Endothelial cell of umbilical vein (primary cell): Measurements from ENCODE around the gene GRIN3B. TPM values are rescaled to one million over a fixed set of nuclear protein-coding genes. Genes with fewer than 3 reads are reported as not detected.

Experiments used
- BruUV-seq: library from RNA; stranded (reverse); fragments of 400-500 nt; replicated peaks from 2 replicates; lab custom pipeline; 2021; lab: Mats Ljungman, UMichigan
- CTCF ChIA-PET: fragments of 300-600, 350-600 bp; sonication (Branson Sonifier 250); formaldehyde crosslinking; loops from one replicate; lab custom pipeline; 2021; ENCODE audit warnings: antibody characterized with exemption, inconsistent platforms; lab: Charles Lee
- POLR2A ChIA-PET: fragments of 300-600, 350-600 bp; sonication (Branson Sonifier 250); formaldehyde crosslinking; loops from one replicate; lab custom pipeline; 2021; ENCODE audit warnings: antibody characterized with exemption, inconsistent platforms; lab: Charles Lee
- DNase-seq: peaks from one replicate; pipeline ENCODE4 v3.0.0-alpha.2; 2011; ENCODE audit warnings: low read depth, low spot score
- FAIRE-seq: peaks from 2 replicates; lab custom pipeline; 2011; peaks lifted over from hg19 to GRCh38; lab: Jason Lieb, UNC
- H2AFZ ChIP-seq: 2 replicates; pipeline ENCODE4 v1.6.0; 2012; ENCODE audit warnings: low read depth, low read length, control low read depth, inconsistent platforms
- H3K27ac ChIP-seq: 2 replicates; pipeline ENCODE4 v1.5.1; 2011; ENCODE audit warnings: low read depth, mild to moderate bottlenecking, control low read depth, low read length, moderate library complexity; ENCODE audit not compliant: insufficient read depth
- H3K27me3 ChIP-seq, 2 experiments: 2 replicates each; pipeline versions ENCODE4 v1.6.0 to v1.6.1; 2011; ENCODE audit warnings: low read length in 2 of 2, mixed read lengths in 1 of 2; ENCODE audit not compliant: control insufficient read depth in 2 of 2, insufficient read depth in 2 of 2
- H3K36me3 ChIP-seq, 2 experiments: 2 replicates in 1 of 2; 3 replicates in 1 of 2; pipeline ENCODE4 v1.5.1; 2011; ENCODE audit warnings: low read length in 2 of 2, mild to moderate bottlenecking in 1 of 2, moderate library complexity in 1 of 2; ENCODE audit not compliant: control insufficient read depth in 2 of 2, insufficient read depth in 2 of 2; ENCODE audit errors: extremely low read depth in 1 of 2
- H3K4me1 ChIP-seq: 3 replicates; pipeline ENCODE4 v1.5.1; 2011; ENCODE audit warnings: mild to moderate bottlenecking, low read length; ENCODE audit not compliant: control insufficient read depth, insufficient read depth; ENCODE audit errors: extremely low read depth
- H3K4me2 ChIP-seq: 2 replicates; pipeline ENCODE4 v1.6.1; 2011; ENCODE audit warnings: low read length, control low read depth, mixed read lengths; ENCODE audit not compliant: insufficient read depth
- H3K4me3 ChIP-seq, 3 experiments: fragments of 200-600 bp in 1 of 3; sonication (generic), shearing (Covaris generic) in 1 of 3; replicated peaks in 1 of 3; 2 replicates each; pipeline ENCODE4 v1.5.1; 2011 to 2016; ENCODE audit warnings: control low read depth in 3 of 3, low read length in 3 of 3, mild to moderate bottlenecking in 2 of 3, inconsistent platforms in 1 of 3, low read depth in 1 of 3, moderate library complexity in 1 of 3; ENCODE audit not compliant: insufficient read depth in 1 of 3
- H3K79me2 ChIP-seq: 2 replicates; pipeline ENCODE4 v1.6.0; 2012; ENCODE audit warnings: low read length, inconsistent platforms; ENCODE audit not compliant: control insufficient read depth, insufficient read depth
- H3K9ac ChIP-seq: replicated peaks from 2 replicates; pipeline ENCODE3; 2011; ENCODE audit warnings: low read length, control low read depth; ENCODE audit not compliant: insufficient read depth; ENCODE audit errors: extremely low read depth
- H3K9me1 ChIP-seq: replicated peaks from 3 replicates; pipeline ENCODE4 v1.6.0; 2011; ENCODE audit warnings: mild to moderate bottlenecking, low read length; ENCODE audit not compliant: control insufficient read depth, insufficient read depth; ENCODE audit errors: extremely low read depth
- H3K9me3 ChIP-seq: replicated peaks from 2 replicates; pipeline ENCODE4 v1.5.1; 2012; ENCODE audit warnings: low read length, inconsistent platforms; ENCODE audit not compliant: control insufficient read depth, insufficient read depth
- H4K20me1 ChIP-seq: replicated peaks from 2 replicates; pipeline ENCODE3; 2011; ENCODE audit warnings: mild to moderate bottlenecking, low read length; ENCODE audit not compliant: control insufficient read depth, insufficient read depth; ENCODE audit errors: extremely low read depth
- EZH2 ChIP-seq: IDR thresholded peaks from 2 replicates; pipeline ENCODE4 v1.6.1; 2012; ENCODE audit warnings: borderline replicate concordance, low read depth, mild to moderate bottlenecking, moderate library complexity, low read length, inconsistent platforms; ENCODE audit not compliant: severe bottlenecking
- JUN ChIP-seq: IDR thresholded peaks from 2 replicates; pipeline ENCODE4 v1.6.1; 2011; ENCODE audit warnings: borderline replicate concordance, low read depth; ENCODE audit not compliant: insufficient read length, insufficient read depth
- MAX ChIP-seq: IDR thresholded peaks from 2 replicates; pipeline ENCODE4 v1.6.1; 2011; ENCODE audit not compliant: insufficient read depth, insufficient read length
- MYC ChIP-seq: IDR thresholded peaks from one replicate; pipeline ENCODE4 v1.6.1; 2011; ENCODE audit warnings: mild to moderate bottlenecking, low read depth, low read length
- POLR2A ChIP-seq: IDR thresholded peaks from 2 replicates; pipeline ENCODE4 v1.6.1; 2012; ENCODE audit warnings: low read depth, mild to moderate bottlenecking, control low read depth, low read length
- POLR2AphosphoS5 ChIP-seq: IDR thresholded peaks from 2 replicates; pipeline ENCODE4 v1.6.1; 2012; ENCODE audit warnings: low read depth, mild to moderate bottlenecking, control low read depth, low read length, moderate library complexity; ENCODE audit not compliant: insufficient read depth
- dilution Hi-C: fragments of 300-500 bp; cut with MboI; formaldehyde crosslinking; loops from one replicate; pipeline ENCODE4 v1.15.0; 2019; ENCODE audit warnings: low sequenced_read_pairs; ENCODE audit not compliant: extremely low pct_ligation_motif_present
- intact Hi-C: fragments of 100-400 bp; cut with micrococcal nuclease; formaldehyde crosslinking; loops from one replicate; pipeline ENCODE4 v1.10.0; 2022
- polyA plus RNA-seq, 4 experiments: library from polyadenylated mRNA; depleted of rRNA in 3 of 4; stranded (reverse) in 3 of 4; unstranded in 1 of 4; fragments of >200 nt; gene quantifications; 2 replicates each; pipeline versions ENCODE4 v1.2.1 to v1.2.3, GENCODE V29; 2011 to 2012; ENCODE audit warnings: missing spikeins in 1 of 4
- total RNA-seq: library from RNA; stranded (reverse); gene quantifications from 2 replicates; pipeline ENCODE4 v1.2.3, GENCODE V29; 2021

The GRIN3B gene
- total and polyA plus RNA-seq, 2 donors (not counting 3 experiments of a cell fraction or from before 2014, with no cell fraction given) = 0.43 to 0.82 TPM

- Histone ChIP-seq H3K79me2 (peaks cover 78% of the 10 kb centered on the region), H3K4me2 (peak overlapping the region; percentile 9), H3K27ac (peak overlapping the region; percentile 43), H3K4me1 (peaks cover 40% of the 10 kb centered on the region), H3K9ac (peak overlapping the region; percentile 32), H3K9me1 (no peaks in the 10 kb centered on the region), H4K20me1 (no peaks in the 10 kb centered on the region), H2AFZ (no peak overlapping the region), H3K9me3 (no peaks in the 10 kb centered on the region), H3K27me3 (no peaks in the 10 kb centered on the region), H3K36me3 (peaks cover 5 to 19% of the 10 kb centered on the region in 2 experiments), H3K4me3 (no peak overlapping the region)
- TF ChIP-seq POLR2AphosphoS5 (peak; percentile 38), JUN (no peak)
- ChIA-PET CTCF (interaction anchor here (1.4 kb wide), 1 partner anchor 33 kb away, joined by 5 read pairs; the partner anchor contains the start of gene WDR18), POLR2A (interaction anchor here (0.9 to 1.2 kb wide), 2 partner anchors 9 to 10 kb away, joined by 3 to 4 read pairs; no protein-coding TSS in a partner anchor)
- DNase-seq = peak; percentile 51
- intact Hi-C loops = no loop called here
- BruUV-seq = no TSS peak
- dilution Hi-C loops = no loop called here
- FAIRE-seq = peak; percentile 53
Measured at GRCh38 chr19:1016647-1017114, 16.5 kb downstream of the GRIN3B start.

GRCh38 chr19:1017115-1017905 is 17.1 kb downstream of the GRIN3B start:
- FAIRE-seq = peak; percentile 21
- no peak overlapping the region for H3K4me3 ChIP-seq
- H3K79me2 ChIP-seq = peaks cover 78% of the 10 kb centered on the region
- no TSS peak for BruUV-seq
- intact Hi-C loops (no loop called here), dilution Hi-C loops (no loop called here)
- TF ChIP-seq MYC (no peak), MAX (no peak), POLR2AphosphoS5 (no peak), EZH2 (no peak), POLR2A (no peak)
- H3K9me3 ChIP-seq = no peaks in the 10 kb centered on the region
- ChIA-PET CTCF (interaction anchor here (1.4 kb wide), 1 partner anchor 33 kb away, joined by 5 read pairs; the partner anchor contains the start of gene WDR18), POLR2A (interaction anchor here (0.9 to 1.2 kb wide), 2 partner anchors 8 to 10 kb away, joined by 3 to 4 read pairs; no protein-coding TSS in a partner anchor)
- peaks cover 0 to 17% of the 10 kb centered on the region in 2 experiments for H3K36me3 ChIP-seq
- peaks cover 40% of the 10 kb centered on the region for H3K4me1 ChIP-seq
- no peak overlapping the region for H2AFZ ChIP-seq
- no peaks in the 10 kb centered on the region for H3K9me1 ChIP-seq
- peak overlapping the region; percentile 9 for H3K4me2 ChIP-seq
- H4K20me1 ChIP-seq = no peaks in the 10 kb centered on the region
- peak overlapping the region; percentile 43 for H3K27ac ChIP-seq
- DNase-seq = no peak
- H3K9ac ChIP-seq = peak overlapping the region; percentile 32
- H3K27me3 ChIP-seq = no peaks in the 10 kb centered on the region
